ENCODE results near the gene TSKU.
A peak's percentile ranks its signal among the peaks of the same experiment; 100 is the strongest.

Gene TSKU

GRCh38 chr11:76752321-76753143 lies 30.6 kb upstream of the TSKU start:
- DNase-seq (ENCODE audit: low spot score), result peak; percentile 76

- DNase-seq (ENCODE audit: low spot score), result no peak
Measured at GRCh38 chr11:76753449-76753848, 29.7 kb upstream of the TSKU start.

- no peak for DNase-seq (ENCODE audit: low spot score)
Measured at GRCh38 chr11:76753950-76754349, 29.2 kb upstream of the TSKU start.

GRCh38 chr11:76756341-76756741 lies 26.8 kb upstream of the TSKU start:
- DNase-seq (ENCODE audit: low spot score), result no peak

DNA sequence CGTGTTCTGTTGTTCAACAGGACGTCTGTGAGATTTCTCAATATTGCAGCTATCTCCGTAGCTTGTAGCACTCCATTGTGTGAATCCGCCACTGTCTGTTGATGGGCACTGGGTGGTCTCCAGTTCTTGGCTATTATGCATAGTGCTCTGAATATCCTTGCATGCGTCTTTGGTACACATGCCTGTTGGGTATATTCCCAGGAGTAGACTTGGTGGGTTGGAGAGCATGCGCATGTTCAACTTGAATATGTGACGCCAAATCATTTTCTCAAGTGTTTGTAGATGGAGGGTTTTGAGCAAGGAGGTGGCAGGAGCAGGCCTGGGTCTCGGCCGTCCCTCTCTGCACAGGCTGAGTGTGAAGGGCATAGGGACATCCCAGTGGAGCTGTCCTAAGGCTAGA lies 24.8 kb upstream of the TSKU start:
- no peak for DNase-seq (ENCODE audit: low spot score)

DNA sequence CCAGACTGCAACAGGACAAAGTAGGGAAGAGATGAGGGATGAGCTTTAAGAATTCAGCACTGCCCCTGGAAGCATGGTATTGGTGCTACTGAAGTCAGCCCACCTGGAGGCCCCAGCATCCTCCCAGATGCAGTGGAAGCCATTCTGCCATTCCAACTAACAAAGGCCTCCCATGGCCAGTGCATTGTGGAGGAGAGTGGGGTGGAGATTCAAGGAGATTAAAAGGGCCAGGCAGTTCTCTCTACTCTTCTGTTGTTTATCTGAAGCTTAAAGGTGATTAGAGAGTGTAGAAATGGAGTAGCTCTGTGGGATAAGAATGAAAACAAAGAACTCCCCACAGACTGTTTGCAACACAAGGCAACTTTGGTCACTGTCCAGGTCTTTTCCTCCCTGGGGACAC lies 24.1 kb upstream of the TSKU start:
- DNase-seq (ENCODE audit: low spot score), result no peak

DNA sequence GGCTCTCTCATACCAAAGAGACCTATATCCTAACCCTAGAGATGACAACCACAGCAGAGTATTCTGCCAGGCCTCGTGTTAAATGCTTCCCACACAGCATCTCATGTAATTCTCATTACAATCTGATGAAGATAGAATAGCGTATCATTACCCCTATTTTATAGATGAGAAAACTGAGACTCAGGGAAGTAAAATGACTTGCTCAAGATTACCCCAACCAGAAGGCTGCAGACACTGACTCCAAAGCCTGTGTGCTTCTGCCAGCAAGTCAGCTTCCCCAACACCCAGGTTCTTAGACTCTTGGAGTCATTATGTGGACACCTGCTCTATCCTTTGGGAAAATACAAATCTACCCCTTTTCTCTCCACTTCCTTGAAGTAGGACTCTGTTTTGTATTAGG lies 23.6 kb upstream of the TSKU start:
- DNase-seq (ENCODE audit: low spot score), result no peak

DNA sequence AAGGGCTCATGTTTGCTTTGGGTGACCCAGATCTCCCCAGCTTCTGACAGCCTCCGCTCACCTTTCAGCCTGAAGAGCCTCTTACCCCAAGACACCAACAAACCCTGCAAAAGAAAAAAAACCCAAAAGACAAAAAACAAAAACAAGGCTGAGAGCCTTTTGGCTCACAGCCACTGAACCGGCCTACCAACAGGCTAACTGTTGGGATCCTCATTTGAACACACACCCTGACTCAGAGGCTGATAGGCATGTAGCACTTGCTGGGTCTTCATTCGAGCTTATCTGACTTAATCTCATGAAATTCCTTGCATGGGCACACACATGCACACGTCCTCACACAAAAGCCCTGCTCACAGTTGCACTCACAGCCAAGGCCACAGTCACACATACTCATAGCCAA lies 22.9 kb upstream of the TSKU start:
- no peak for DNase-seq (ENCODE audit: low spot score)

DNA sequence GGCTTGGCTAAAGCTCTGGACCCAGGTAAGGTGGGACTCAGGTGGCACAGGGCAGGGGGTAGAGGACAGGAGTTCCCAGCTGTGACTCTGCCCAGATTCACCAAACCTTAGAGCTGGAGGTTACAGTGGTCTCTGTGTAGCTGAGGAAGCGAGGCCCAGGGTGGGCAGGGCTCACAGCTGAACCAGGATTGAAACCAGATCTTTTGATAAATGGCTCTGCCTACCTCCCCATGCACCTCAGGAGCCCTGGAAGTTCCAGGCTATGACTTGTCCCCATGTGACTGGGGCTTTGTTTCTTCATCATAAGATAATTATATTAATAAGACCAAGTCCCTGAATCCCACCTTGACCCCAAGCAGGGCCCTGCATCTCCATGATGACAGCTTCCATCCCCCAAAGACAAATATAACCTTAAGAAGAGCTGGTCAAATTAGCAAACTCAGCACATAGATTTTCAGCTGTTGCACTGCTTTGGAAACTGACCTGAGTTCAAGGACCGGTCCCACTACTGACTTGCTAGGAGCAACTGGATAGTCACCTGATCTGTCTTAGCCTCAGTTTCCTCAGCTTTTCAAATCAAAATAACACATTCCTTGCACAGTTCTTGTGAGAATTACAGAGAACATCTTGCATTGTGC lies 21.3 kb upstream of the TSKU start:
- no peak for DNase-seq (ENCODE audit: low spot score)

DNA sequence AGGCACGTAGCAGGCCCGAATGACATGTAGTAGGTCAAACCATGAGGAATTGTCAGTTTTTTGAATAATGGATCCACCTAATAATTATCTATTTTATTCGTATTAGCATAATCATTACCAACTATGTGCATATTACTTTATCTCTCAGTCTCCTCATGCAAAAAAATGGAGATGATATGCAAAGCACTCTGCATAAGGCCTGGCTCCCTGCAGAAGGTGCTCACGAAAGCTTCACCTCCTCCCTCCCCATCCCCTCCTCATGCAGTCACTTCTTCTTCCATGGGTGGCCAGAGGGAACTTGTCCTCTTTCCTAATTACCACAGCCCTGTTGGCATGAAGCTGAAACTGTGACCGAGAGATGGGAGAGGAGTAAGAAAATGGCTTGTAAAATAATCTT lies 20.8 kb upstream of the TSKU start:
- no peak for DNase-seq (ENCODE audit: low spot score)

- no peak for DNase-seq (ENCODE audit: low spot score)
Measured at GRCh38 chr11:76762867-76763572, 20.1 kb upstream of the TSKU start.

GRCh38 chr11:76763573-76764346 lies 19.4 kb upstream of the TSKU start:
- DNase-seq (ENCODE audit: low spot score), result no peak

- no peak for DNase-seq (ENCODE audit: low spot score)
Measured at GRCh38 chr11:76764941-76765665, 18.1 kb upstream of the TSKU start.

- DNase-seq (ENCODE audit: low spot score), result no peak
Measured at GRCh38 chr11:76765863-76766350, 17.2 kb upstream of the TSKU start.

GRCh38 chr11:76766521-76766920 lies 16.6 kb upstream of the TSKU start:
- DNase-seq (ENCODE audit: low spot score), result no peak

DNA sequence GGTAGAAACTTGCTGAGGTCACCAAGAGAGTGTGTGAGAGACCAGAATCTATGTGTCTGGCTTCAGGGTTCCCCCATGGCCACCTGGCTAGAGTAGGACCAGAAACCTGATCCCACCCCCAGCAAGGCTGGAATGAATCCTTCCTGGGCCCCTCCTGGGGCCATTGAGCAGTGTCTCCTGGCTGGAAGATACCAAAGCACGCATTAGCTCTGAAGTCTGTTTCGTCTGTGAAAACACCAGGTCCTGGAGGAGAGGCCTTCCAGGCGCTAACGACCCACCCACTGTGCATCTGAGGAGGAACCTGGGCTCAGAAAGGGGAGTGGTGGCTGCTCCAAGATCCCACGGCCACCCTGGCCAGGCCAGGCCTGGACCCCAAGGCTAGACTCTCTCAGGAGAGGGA lies 15.5 kb upstream of the TSKU start:
- no peak for DNase-seq (ENCODE audit: low spot score)

DNA sequence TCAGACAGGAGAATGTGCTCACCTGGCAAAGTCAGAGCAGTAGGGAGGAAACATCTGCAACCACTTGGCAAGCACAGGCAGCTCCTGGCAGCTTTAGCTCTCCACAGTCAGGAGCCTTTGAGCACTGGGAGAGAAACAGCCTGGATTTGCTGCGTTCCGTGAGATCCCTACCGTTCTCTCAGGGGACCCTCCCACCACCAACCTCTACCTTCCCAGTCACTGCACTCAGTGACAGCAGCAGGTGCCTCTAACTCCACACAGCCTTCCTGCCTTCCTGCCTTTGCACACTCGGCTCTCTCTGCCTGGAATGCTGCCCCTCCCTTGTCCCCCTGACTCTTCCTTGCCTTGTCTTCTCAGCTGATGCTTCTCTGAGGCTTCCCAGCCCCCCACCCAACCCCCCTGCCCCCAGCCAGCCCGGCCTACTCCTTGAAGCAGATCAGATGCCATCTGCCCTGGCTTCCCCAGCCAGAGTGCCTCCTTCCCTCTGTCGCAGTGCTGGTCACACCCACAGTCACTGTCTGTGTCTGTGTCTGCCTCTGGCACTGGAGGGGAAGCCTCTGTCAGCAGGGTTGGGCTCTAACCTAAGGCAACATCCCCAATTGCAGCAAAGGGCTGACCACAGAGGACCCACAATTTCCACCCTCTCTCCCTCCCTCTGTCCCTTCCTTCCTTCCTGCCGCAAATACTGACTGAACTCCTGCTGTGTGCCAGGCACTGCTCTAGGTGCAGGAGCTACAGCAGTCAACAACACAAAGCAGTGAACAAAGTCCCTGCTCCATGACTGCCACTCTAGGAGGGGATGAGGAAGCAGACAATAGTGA lies 14.9 kb upstream of the TSKU start:
- DNase-seq (ENCODE audit: low spot score), result peak; percentile 72

DNA sequence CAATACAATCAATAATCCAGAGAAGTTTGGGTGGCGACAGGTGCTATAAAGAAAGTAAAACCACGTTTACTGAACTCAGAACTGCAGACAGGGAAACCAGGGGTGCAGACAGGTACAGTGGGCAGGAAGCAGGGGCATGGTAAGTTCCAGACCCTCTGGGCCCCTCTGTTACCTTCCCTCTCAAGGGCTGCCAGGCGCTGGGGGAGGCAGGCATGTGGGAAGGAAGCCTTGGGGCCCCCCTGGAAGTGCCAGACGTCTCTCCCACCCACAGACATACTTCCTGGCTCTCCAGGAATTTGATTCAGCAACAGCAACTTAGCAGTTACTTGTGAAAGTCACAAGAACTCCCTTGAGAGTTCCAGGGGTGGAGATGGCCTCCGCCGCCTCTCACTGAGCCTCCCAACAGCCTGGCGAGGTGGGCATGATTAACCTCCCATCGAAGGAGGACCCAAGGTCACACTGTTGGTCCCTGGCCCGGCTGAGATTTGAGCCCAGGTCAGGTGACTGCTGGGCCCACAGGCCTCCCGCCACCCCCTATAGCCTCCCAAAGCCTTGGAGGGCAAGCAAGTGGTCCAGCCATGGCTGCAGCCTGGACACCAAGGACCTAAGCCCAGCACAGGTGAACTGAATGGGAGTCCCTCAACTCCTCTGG lies 14.1 kb upstream of the TSKU start:
- no peak for DNase-seq (ENCODE audit: low spot score)

- DNase-seq (ENCODE audit: low spot score), result no peak
Measured at GRCh38 chr11:76769645-76770586, 13.2 kb upstream of the TSKU start.
